HG03139 (cell line): Measurements from ENCODE around the gene TMEM255B.
"Not testable (repeated sequence)": the region's sequence is repeated elsewhere in the genome, so short reads cannot be mapped to it uniquely, and the experiment has no call there.

Experiments
- ATAC-seq: cut with Tn5 transposase; IDR thresholded peaks from one replicate; pipeline ENCODE4 v1.9.1; 2021; ENCODE audit not compliant: unreplicated experiment

The TMEM255B gene

DNA sequence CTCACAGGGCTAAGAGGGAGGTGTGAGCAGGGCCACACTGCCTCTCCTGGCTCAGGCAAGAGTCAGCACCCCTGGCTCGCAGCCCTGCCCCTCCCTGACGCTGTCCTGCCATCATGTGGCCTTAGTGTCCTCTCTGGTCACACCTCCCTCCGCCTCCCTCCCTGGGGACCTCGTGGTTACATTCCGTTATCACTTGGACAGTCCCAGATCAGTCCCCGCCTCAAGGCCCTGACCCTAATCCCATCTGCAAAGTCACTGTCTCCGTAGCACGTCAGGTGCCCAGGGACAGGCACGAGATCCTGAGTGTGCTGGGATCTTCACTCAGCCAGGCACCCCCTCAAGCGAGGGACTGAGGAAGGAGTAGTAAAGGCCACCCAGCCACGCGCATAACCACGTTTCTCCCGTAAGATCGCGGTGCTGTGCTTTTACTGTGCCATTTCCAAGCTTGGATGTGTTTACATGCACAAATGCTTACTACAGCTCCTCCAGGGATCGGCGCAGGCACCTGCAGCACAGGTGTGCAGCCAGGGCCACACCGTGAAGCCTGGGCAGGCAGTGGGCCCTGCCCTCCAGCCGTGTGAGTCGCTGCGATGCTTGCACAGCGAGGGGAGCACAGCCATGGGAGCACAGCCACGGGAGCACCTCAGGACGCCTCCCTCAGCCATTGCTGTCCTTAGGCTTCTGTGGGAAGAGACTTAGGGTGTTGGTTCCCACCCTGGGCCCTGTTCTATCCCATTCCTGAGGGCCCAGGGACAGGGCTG is 10.7 kb upstream of the TMEM255B start:
- ATAC-seq = no peak

DNA sequence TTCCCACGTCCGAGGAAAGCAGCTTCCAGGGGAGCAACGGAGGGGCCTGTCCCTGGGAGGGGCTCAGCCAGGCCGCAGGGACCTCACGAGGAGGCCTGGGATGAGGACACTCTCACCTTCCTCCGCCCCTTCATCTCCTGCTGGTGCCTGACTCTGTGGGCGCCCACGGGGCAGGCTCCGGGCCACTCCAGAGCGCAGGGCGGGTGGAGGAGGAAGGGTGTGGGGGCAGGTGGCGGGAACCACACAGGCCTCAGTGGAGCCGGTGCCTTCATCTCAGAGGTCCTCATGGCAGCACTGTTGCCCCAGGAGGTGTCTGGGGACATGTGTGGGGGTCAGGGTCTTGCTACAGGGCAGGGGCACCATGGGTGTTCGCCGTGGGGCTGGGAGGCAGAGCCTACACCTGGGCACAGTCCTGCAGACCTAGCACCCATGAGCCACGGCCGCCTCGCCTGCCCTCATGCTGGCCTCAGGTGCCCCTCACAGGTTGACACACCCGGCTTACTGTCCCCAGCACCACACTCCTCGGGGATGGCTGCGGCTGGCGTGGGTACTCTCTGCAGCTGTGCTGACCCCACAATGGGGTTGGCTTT is 10.1 kb upstream of the TMEM255B start:
- ATAC-seq = no peak

DNA sequence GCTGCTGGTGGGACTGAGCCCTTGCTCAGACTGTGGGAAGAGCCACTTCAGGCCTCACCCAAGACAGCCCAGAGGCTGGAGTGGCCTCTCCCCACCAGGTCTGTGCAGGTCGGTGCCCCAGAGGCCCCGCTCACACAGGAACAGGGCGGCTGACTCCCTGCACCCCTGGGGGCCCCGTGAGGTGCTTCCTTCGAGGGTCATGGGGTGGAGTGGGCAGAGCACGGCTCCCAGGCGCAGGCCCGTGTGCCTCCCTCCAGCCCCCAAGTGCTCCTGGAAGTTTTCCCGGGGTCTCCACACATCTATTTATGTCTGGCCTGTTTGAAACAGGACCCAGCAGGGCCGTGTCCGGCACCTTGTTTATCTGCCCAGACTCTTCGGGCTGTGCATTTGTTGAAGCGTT is 9.5 kb upstream of the TMEM255B start:
- no peak for ATAC-seq

DNA sequence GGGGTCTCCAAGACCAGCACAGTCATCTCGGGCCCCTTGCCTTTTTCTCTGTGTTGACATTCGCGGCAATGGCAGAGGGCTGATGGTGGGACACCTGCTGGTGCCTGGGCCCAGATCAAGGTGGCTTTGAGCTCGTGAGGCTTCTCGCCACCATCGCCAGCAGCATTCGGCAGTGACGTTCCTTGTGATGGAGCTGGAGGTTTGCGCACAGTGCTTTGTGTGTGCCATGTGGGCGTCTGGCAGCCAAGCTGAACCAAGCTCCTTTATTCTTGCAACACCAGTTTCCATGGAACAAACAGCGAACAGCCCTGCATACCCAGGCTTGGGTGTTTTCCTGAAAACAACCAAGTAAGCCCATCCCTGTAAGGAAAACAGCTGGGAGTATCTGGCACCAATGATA is 9.1 kb upstream of the TMEM255B start:
- no peak for ATAC-seq

- no peak for ATAC-seq
Measured at GRCh38 chr13:113750554-113751399, 8.2 kb upstream of the TMEM255B start.

- no peak for ATAC-seq
Measured at GRCh38 chr13:113751491-113751890, 7.5 kb upstream of the TMEM255B start.

DNA sequence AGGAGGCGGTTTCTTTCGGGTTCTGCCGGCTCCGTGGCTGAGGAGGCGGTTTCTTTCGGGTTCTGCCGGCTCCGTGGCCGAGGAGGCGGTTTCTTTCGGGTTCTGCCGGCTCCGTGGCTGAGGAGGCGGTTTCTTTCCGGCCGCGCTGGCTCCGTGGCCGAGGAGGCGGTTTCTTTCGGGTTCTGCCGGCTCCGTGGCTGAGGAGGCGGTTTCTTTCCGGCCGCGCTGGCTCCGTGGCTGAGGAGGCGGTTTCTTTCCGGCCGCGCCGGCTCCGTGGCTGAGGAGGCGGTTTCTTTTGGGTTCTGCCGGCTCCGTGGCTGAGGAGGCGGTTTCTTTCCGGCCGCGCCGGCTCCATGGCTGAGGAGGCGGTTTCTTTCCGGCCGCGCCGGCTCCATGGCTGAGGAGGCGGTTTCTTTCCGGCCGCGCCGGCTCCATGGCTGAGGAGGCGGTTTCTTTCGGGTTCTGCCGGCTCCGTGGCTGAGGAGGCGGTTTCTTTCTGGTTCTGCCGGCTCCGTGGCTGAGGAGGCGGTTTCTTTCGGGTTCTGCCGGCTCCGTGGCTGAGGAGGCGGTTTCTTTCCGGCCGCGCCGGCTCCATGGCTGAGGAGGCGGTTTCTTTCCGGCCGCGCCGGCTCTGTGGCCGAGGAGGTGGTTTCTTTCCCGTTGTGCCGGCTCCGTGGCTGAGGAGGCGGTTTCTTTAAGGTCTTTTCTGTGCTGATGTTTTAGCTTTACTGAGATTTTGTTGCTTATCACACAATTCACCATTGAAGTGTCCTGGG is 6.6 kb upstream of the TMEM255B start:
- ATAC-seq = not testable (repeated sequence)

- ATAC-seq = no peak
Measured at GRCh38 chr13:113753171-113753570, 5.9 kb upstream of the TMEM255B start.

GRCh38 chr13:113754242-113754641 is 4.8 kb upstream of the TMEM255B start:
- no peak for ATAC-seq

DNA sequence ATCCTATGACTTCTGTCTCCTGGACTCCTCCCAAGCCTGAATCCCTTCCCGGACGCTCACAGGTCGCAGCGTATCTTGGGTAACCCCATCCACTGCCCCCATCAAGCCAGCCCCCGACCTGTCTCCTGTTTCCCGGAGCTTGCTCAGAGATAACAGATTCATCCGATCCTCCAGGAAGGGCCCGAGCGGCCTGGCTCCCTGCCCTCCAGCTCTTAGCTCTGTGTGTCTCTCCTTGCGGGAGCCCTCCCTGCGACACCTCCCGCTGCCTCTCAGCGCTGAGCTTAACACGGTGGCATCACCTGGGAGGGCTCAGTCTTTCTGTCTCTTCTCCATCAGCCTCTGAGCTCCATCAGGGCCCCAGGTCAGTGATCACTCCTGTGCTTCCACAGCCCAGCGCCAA is 4.3 kb upstream of the TMEM255B start:
- ATAC-seq = no peak

DNA sequence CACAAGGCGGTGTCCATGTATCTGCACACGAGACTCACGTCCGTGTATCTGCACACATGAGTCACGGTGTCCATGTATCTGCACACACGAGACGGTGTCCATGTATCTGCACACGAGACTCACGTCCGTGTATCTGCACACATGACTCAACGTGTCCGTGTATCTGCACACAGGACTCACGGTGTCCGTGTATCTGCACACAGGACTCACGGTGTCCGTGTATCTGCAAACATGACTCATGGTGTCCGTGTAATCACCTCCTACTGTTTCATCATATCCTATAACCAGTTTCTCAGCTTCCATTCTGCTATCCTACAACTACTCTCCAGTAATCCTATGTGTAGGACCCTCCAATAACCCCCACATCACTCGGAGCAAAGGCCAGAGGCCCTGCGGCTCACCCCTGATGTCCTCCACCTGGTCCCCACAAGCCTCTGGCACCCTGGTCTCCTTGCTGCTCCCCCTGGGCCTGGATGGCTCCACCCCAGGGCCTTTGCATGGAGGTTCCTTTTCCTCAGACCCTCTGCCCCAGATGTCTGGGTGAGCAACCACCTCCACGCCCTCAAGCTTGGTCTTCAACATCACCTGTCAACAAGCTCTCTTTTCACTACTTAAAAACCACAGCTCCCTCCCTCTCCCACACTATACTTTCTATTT is 2.5 kb upstream of the TMEM255B start:
- ATAC-seq = no peak

DNA sequence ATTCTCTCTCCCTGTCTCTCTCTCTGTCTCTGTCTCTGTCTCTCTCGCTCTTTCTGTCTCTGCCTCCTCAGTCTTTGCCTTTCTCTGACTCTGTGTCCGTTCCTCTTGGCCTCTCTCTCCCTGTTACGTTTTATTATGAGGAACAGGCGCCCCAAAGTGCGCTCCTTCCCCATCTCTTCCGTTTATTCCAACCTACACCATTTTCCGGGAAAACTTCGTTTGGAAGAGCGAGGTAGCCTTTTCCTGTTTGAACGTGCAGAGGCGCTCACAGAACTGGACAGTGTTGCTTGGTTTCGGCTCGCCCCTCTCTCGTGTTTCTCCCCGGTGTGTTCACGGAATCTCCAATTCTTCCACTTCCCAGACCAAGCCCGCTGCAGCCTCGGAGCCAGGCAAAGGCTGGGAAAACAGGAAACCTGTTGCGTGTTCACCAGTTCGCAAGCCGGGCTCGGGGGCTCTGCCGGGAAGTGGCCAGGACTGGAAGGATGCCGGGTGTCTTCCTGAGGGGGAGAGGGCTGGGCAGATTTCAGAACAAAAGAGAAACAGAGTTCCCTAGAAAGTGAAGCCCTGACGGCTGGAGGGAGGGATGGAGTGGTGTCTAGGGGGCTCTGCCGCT is 605 bp downstream of the TMEM255B start:
- no peak for ATAC-seq

DNA sequence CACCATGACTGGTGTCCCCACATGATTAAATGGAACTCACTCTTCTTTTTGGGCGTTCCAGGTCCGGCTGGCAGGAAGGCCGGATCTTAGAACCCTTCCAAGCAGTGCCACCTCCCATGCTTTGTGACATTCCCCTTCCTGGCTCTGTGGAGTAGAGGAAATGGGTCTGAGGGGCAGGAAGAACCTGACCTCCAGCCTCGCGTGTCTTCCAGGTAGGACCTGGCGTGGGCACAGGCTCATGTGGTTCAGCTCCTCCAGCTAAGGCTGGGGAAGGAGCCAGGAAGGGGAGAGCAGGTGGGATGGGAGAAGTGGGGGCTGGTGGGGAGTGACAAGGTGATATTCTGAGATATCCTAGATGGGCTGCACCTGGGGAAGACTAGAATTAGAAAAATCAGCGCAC is 2.1 kb downstream of the TMEM255B start:
- no peak for ATAC-seq

- ATAC-seq = no peak
Measured at GRCh38 chr13:113762075-113762474, 3.0 kb downstream of the TMEM255B start.

DNA sequence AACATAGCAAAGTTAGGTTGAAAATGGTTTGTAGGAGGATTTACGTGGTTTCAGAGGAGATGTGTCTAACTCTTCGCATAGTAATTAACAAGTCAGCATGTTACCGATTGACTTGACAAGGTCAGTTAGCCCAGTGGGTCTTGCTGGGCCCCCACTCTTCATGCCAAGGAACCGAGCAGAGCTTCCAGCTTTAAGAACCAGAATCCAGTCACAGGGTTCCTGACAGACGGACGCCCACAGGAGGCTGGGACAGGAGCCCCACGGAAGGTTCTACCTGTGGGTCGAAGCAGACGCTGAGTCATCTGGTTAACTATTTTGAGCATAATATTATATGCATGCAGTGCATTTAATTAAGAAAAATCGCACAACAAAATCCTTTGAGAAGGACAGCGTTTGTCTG is 3.5 kb downstream of the TMEM255B start:
- ATAC-seq = no peak

DNA sequence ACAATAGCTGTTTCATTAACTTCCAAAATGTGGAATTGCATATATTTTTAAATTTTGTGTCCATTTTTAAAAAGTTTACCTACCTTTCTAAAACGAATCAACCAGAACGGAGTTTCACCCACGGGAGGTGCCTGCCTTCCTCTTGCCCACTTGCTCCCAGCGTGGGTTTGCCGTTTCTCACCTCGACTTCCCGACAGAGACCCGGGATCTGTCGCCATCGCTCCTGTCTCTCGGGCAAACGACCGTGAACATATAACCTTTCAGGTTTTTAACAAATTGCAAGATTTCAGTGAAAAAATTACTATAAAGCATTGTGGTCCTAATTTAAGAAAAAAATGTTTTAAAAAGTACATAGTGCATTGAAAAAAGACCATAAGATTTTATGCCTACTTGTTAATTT is 4.2 kb downstream of the TMEM255B start:
- no peak for ATAC-seq

DNA sequence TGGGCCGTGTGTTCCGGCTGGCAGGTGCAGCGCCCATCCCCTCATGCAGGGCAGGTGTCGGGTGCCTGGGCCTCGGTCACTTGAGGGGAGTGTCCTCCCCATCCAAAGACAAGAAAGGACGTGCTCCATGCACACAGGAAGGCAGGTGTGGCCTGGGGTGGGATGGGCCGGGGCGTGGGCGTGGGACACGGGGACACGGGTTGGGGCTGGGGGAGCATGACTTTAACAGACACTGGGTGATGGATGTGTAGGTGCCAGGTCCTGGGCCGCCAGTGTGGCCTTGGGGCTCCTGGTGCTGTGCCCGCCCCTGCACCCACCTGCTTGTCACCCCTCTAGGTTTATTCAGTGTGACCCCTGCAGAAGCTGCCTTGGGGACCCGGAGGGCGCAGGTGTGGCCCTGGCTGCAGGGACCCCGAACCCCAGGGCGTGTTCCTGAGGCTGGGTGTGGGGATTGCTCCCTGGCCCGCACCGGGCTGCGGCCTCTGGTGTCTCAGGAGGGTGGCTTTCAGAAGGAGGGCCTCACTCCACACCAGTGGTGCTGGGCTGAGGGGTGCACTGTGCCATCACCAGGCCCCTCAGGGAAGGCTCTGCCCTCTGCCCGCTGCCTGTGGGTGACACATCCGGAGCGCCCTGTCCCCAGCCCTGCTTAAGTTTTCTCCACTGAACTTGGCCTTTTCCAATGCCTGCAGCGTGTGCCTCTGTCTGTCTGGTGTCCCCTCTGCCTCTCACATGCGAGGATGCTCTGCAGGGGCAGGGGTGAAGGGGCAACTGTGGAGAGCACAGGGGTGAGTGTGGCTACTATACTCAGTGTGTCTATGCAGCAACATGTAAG is 5.2 kb downstream of the TMEM255B start:
- ATAC-seq = no peak

- no peak for ATAC-seq
Measured at GRCh38 chr13:113764793-113765563, 6.0 kb downstream of the TMEM255B start.

- ATAC-seq = no peak
Measured at GRCh38 chr13:113765564-113765910, 6.5 kb downstream of the TMEM255B start.
